SU-DHL-6 (cell line): ENCODE results near the gene PDZRN3.

Source experiments
- H2AFZ ChIP-seq: fragments of 200-600 bp; sonication (generic); 2 replicates; pipeline ENCODE4 v1.6.1; 2014; ENCODE audit warnings: low read depth, mild to moderate bottlenecking, moderate library complexity, mixed read lengths, antibody characterized with exemption, low read length; ENCODE audit not compliant: severe bottlenecking
- H3F3A ChIP-seq: fragments of 200-600 bp; shearing (Covaris generic); 2 replicates; pipeline ENCODE4 v1.6.0; 2016; ENCODE audit warnings: antibody characterized with exemption, mild to moderate bottlenecking; ENCODE audit not compliant: insufficient read depth
- H3K27ac ChIP-seq: fragments of 200-600 bp; sonication (generic); 2 replicates; pipeline ENCODE4 v1.5.1; 2016; ENCODE audit warnings: low read depth, mild to moderate bottlenecking, low read length, moderate library complexity, mixed read lengths
- H3K27me3 ChIP-seq: fragments of 200-600 bp; sonication (generic), shearing (Covaris generic); 2 replicates; pipeline ENCODE4 v1.6.0; 2014; ENCODE audit warnings: mild to moderate bottlenecking, low read length
- H3K36me3 ChIP-seq: fragments of 200-600 bp; sonication (generic); 2 replicates; pipeline ENCODE4 v1.6.1; 2014; ENCODE audit warnings: mild to moderate bottlenecking, low read length, mixed read lengths
- H3K4me2 ChIP-seq: fragments of 300-600, 200-600 bp; shearing (Covaris generic), sonication (generic); 2 replicates; pipeline ENCODE4 v1.6.0; 2014; ENCODE audit warnings: low read length, low read depth, mild to moderate bottlenecking; ENCODE audit not compliant: poor library complexity, severe bottlenecking
- H3K4me3 ChIP-seq: fragments of 200-600 bp; sonication (generic); 2 replicates; pipeline ENCODE4 v1.5.1; 2014; ENCODE audit warnings: antibody characterized with exemption, low read length, mild to moderate bottlenecking, mixed read lengths; ENCODE audit not compliant: insufficient read depth, poor library complexity, severe bottlenecking
- H3K79me2 ChIP-seq: fragments of 200-600 bp; sonication (generic); 2 replicates; pipeline ENCODE4 v1.6.1; 2014; ENCODE audit warnings: mild to moderate bottlenecking, low read length, moderate library complexity; ENCODE audit not compliant: insufficient read depth
- H3K9ac ChIP-seq: fragments of 200-600 bp; sonication (generic); 2 replicates; pipeline ENCODE4 v1.7.0; 2014; ENCODE audit warnings: mild to moderate bottlenecking, low read length
- H3K9me2 ChIP-seq: fragments of 200-600 bp; sonication (generic); replicated peaks from 2 replicates; pipeline ENCODE4 v1.6.1; 2014; ENCODE audit warnings: low read length; ENCODE audit not compliant: insufficient read depth
- H3K9me3 ChIP-seq: fragments of 200-600 bp; sonication (generic); 2 replicates; pipeline ENCODE4 v1.6.1; 2014; ENCODE audit warnings: low read length, mixed read lengths; ENCODE audit not compliant: insufficient read depth
- H4K20me1 ChIP-seq: fragments of 200-600 bp; sonication (generic); 2 replicates; pipeline ENCODE4 v1.6.1; 2014; ENCODE audit warnings: low read depth, mild to moderate bottlenecking, antibody characterized with exemption, low read length, moderate library complexity, mixed read lengths
- CTCF ChIP-seq: fragments of 200-600 bp; sonication (generic); IDR thresholded peaks from one replicate; pipeline ENCODE4 v1.5.1; 2017; ENCODE audit warnings: antibody characterized with exemption, mild to moderate bottlenecking, low read length, moderate library complexity; ENCODE audit not compliant: insufficient read depth, poor library complexity, severe bottlenecking
- EZH2phosphoT487 ChIP-seq: fragments of 200-600 bp; sonication (generic), shearing (Covaris generic); conservative IDR thresholded peaks from 2 replicates; pipeline ENCODE4 v1.6.1; 2018; ENCODE audit warnings: mild to moderate bottlenecking, antibody characterized with exemption, low read length, moderate library complexity, mixed read lengths

PDZRN3 gene

DNA sequence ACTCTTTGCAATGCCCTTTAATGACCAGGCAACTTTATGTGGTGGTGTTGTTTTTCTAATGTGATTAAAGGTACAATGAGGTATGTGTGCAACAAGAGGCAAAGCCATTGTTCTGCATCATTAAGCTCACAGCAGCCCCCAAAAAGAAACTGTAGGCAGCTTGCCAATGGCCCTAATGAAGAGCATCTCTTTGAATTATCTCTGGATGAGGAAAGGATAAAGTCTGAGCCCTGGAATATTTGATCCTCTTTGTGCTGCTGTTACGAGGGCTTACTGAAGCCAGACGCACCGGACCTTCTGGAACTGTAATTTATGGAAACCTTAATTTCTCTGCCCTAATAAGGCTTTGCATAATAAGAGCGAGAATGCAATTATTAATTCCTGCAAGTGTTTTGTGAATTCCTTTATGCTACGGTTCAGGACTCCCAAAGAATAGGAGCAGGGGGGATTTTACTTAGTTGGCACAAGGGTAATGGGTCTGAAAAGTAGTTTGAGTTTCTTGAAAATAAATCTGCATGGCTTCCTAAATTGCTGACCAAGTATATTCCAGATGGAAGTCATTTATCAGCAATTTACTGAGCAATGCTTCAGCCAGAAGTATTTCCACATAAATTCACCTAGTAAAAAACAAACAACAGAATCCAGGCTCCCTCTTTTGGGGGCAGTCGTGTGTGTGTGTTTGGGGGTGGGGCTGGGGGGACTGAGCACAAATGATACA lies 193.4 kb downstream of the PDZRN3 start:
- TF ChIP-seq EZH2phosphoT487 (no peak), CTCF (no peak)
- no peak overlapping the region for H3K27ac ChIP-seq
- H4K20me1 ChIP-seq: no peaks in the 10 kb centered on the region
- no peaks in the 10 kb centered on the region for H3K9me2 ChIP-seq
- H3K36me3 ChIP-seq: no peaks in the 10 kb centered on the region
- no peak overlapping the region for H2AFZ ChIP-seq
- H3K79me2 ChIP-seq: peaks cover 59% of the 10 kb centered on the region
- H3K9ac ChIP-seq: peak overlapping the region; percentile 59
- H3K4me3 ChIP-seq: peak overlapping the region; percentile 51
- H3K4me2 ChIP-seq: peak overlapping the region; percentile 74
- H3F3A ChIP-seq: no peaks in the 10 kb centered on the region; the same call in 1 of the 2 replicates
- no peaks in the 10 kb centered on the region for H3K9me3 ChIP-seq
- H3K27me3 ChIP-seq: no peaks in the 10 kb centered on the region

GRCh38 chr3:73427048-73427706 lies 197.6 kb downstream of the PDZRN3 start:
- Histone ChIP-seq H3K36me3 (peaks cover 4% of the 10 kb centered on the region; the same call in 1 of the 2 replicates), H3K9ac (no peak overlapping the region), H3K27ac (no peak overlapping the region), H3K79me2 (peaks cover 54% of the 10 kb centered on the region), H3K9me2 (no peaks in the 10 kb centered on the region), H3K4me3 (no peak overlapping the region), H3K27me3 (no peaks in the 10 kb centered on the region), H2AFZ (no peak overlapping the region), H3K9me3 (no peaks in the 10 kb centered on the region), H4K20me1 (no peaks in the 10 kb centered on the region), H3F3A (no peaks in the 10 kb centered on the region), H3K4me2 (no peak overlapping the region)
- TF ChIP-seq EZH2phosphoT487 (no peak), CTCF (no peak)

DNA sequence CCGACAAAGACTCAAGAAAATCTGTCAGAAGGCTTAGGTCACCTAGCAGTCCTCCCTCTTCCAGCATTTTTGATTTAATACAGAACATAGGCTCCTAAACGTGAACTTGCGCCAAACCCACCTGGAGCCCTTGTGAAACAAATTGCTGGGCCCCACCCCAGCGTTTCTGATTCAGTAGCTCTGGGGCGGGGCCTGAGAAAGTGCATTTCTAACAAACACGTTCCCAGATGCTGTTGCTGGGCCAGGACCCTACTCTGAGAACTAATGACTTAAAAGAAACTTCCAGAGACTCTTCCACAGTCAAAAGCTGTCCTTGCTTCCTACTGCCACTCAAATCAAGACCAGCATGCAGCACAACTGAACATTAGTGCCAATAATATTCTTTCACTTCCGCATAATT lies 198.1 kb downstream of the PDZRN3 start:
- H3K79me2 ChIP-seq: peaks cover 48% of the 10 kb centered on the region
- no peaks in the 10 kb centered on the region for H3K27me3 ChIP-seq
- H4K20me1 ChIP-seq: no peaks in the 10 kb centered on the region
- H3K9me3 ChIP-seq: no peaks in the 10 kb centered on the region
- H3F3A ChIP-seq: no peaks in the 10 kb centered on the region
- TF ChIP-seq CTCF: no peak
- TF ChIP-seq EZH2phosphoT487: no peak
- no peak overlapping the region for H3K4me2 ChIP-seq
- no peak overlapping the region for H3K9ac ChIP-seq
- no peaks in the 10 kb centered on the region for H3K9me2 ChIP-seq
- no peak overlapping the region for H3K27ac ChIP-seq
- H3K4me3 ChIP-seq: no peak overlapping the region
- peaks cover 6% of the 10 kb centered on the region; the same call in 1 of the 2 replicates for H3K36me3 ChIP-seq
- no peak overlapping the region for H2AFZ ChIP-seq
